Measurements from ENCODE around the gene CTBS.
"Not testable (repeated sequence)": the region's sequence is repeated elsewhere in the genome, so short reads cannot be mapped to it uniquely, and the experiment has no call there.

CTBS gene

DNA sequence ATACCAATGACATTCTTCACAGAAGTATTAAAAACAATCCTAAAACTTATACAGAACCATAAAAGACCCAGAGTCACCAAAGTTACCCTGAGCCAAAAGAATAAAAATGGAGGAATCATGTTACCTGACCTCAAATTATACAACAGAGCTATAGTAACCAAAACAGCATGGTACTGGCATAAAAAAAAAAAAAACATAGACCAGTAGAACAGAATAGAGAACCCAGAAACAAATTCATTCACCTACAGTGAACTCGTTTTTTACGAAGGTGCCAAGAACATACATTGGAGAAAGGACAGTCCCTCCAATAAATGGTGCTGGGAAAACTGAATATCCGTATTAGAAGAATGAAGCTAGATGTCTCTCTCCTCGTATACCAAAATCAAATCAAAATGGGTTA, 65.2 kb downstream of the CTBS start:
- no peak for DNase-seq (ENCODE audit: low read depth)
- no peak overlapping the region for H3K4me3 ChIP-seq (ENCODE audit: low read depth, low read length)
- TF ChIP-seq MYC (IDR thresholded peaks at IDR 0.05; ENCODE audit: low read depth, low read length) (no peak), POLR2A (IDR thresholded peaks at IDR 0.05; ENCODE audit: extremely low read depth, insufficient read length) (no peak)
- TF ChIP-seq, protein P1, sequence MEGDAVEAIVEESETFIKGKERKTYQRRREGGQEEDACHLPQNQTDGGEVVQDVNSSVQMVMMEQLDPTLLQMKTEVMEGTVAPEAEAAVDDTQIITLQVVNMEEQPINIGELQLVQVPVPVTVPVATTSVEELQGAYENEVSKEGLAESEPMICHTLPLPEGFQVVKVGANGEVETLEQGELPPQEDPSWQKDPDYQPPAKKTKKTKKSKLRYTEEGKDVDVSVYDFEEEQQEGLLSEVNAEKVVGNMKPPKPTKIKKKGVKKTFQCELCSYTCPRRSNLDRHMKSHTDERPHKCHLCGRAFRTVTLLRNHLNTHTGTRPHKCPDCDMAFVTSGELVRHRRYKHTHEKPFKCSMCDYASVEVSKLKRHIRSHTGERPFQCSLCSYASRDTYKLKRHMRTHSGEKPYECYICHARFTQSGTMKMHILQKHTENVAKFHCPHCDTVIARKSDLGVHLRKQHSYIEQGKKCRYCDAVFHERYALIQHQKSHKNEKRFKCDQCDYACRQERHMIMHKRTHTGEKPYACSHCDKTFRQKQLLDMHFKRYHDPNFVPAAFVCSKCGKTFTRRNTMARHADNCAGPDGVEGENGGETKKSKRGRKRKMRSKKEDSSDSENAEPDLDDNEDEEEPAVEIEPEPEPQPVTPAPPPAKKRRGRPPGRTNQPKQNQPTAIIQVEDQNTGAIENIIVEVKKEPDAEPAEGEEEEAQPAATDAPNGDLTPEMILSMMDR (IDR thresholded peaks at IDR 0.05; ENCODE audit: low read depth, low read length): no peak
- TF ChIP-seq, protein P2, sequence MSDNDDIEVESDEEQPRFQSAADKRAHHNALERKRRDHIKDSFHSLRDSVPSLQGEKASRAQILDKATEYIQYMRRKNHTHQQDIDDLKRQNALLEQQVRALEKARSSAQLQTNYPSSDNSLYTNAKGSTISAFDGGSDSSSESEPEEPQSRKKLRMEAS (IDR thresholded peaks at IDR 0.05; ENCODE audit: low read depth, low read length): no peak

DNA sequence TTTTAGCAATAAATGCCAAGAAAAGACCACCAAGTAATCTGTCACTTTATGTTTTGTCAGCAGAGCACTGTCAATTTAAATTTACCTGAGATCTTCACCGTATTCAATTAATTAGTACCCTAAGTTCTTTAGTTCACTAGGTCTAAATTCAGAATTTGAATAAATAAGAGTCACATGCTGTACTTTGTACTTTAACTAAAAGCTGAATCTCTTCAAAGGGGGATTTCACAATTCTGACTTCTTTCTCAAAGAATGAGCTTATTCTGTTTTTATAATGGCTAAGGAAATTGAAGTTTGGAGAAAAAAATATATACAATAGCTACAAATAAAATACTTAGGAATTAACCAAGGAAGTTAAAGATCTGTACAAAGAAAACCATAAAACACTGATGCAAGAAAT, 65.7 kb downstream of the CTBS start:
- no peak for DNase-seq (ENCODE audit: low read depth)
- no peak for TF ChIP-seq POLR2A (IDR thresholded peaks at IDR 0.05; ENCODE audit: extremely low read depth, insufficient read length)
- TF ChIP-seq, protein P1 (IDR thresholded peaks at IDR 0.05; ENCODE audit: low read depth, low read length): no peak
- TF ChIP-seq, protein P2 (IDR thresholded peaks at IDR 0.05; ENCODE audit: low read depth, low read length): no peak
- no peak for TF ChIP-seq MYC (IDR thresholded peaks at IDR 0.05; ENCODE audit: low read depth, low read length)
- no peak overlapping the region for H3K4me3 ChIP-seq (ENCODE audit: low read depth, low read length)

DNA sequence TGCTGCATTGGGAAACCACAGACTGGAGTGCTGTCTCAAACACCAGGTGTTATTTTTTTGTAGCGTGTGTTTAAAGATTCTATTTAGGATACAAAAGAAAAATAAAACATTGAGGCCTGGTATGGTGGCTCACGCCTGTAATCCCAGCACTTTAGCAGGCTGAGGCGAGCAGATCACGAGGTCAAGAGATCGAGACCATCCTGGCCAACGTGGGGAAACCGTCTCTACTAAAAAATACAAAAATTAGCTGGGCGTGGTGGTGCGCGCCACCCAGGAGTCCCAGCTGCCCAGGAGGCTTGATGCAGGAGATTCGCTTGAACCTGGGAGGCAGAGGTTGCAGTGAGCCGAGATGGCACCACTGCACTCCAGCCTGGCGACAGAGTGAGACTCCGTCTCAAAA, 66.4 kb downstream of the CTBS start:
- not testable (repeated sequence) for DNase-seq (ENCODE audit: low read depth)
- H3K4me3 ChIP-seq (ENCODE audit: low read depth, low read length): peak overlapping the region; percentile 70

DNA sequence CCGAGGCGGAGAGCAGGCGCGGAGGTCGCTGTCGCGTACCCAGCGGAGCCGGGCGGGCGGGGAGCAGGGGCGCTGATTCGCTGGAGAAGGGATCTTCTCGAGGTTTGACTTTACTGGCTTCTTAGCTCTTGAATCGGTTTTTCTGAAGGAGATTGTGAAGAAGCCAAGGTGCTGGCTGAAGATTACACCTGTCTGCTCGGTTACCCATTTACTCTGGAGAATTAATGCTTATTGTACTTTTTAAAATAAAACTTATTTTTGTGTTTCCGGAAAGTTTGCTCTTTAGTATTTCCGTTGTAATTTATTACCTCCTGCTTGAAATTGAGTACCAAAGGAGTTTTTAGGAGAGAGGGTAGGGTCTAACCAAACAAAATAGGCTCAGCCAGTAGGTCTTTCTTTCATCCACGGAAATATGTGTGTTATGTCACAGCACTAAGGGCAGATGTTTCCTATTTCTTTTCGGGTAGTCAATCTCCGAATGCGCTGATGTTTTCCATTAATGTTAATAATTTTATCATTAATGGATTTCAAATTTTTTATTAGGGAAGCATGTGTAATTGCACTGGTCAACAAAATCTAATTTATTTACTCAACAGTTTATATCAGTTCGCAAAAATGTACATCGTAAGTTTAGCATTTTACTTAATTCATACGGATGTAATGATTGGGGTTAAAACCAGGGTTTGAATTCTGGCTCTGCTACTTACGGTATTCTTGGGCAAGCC, 67.3 kb downstream of the CTBS start:
- TF ChIP-seq MYC (IDR thresholded peaks at IDR 0.05; ENCODE audit: low read depth, low read length): no peak
- TF ChIP-seq, protein P2 (IDR thresholded peaks at IDR 0.05; ENCODE audit: low read depth, low read length): no peak
- TF ChIP-seq, protein P1 (IDR thresholded peaks at IDR 0.05; ENCODE audit: low read depth, low read length): no peak
- no peak for TF ChIP-seq POLR2A (IDR thresholded peaks at IDR 0.05; ENCODE audit: extremely low read depth, insufficient read length)
- H3K4me3 ChIP-seq (ENCODE audit: low read depth, low read length): peak overlapping the region; percentile 70
- peak; percentile 39 for DNase-seq (ENCODE audit: low read depth)

DNA sequence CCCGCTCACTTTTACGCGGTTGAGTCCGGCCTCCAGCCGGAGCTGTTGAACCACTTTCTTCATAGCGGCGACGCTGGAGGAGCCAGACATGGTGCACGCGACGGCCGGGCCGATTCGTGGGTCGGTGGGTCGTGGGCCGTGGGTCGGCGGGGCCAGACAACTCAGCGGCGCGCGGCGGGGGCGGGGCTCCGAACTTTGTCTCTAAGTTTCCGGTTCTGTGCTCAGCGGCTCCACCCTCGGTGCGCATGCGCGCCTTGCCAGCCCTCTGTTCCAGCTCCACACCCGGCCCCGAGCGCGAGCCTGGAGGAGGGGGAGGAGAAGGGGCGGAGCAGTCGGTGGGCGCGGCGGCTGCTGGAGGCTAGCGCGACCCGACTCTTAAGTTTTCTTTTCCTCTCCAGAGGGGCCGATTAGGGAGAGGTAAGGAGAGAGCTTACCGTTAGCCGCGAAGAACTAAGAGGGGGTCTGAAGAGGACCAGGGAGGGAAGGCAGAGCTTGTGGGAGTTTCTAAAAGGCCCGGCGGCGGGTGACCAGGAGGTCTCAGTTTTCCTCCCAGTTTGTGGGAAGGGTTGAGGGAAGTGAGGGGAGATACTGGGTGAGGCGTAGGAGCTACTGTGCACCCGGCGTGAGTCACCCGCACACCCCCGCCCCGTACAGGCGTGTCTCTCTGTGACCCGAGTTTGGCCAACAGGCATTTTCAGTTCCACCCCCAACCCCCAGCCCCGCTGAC, 68.1 kb downstream of the CTBS start, which contains the start of the genes GNG5 and SPATA1:
GNG5 (minus strand) TSS at position 580 of the 727 bp plus-strand sequence; CDS start at position 90, 490 bp downstream.
SPATA1 (plus strand) TSS at position 385 of the 727 bp plus-strand sequence. CDS start 9,974 bp downstream, outside the sequence.
- H3K4me3 ChIP-seq (ENCODE audit: low read depth, low read length): peak within 1 kb of the TSS; percentile 96
- DNase-seq (ENCODE audit: low read depth): peak; percentile 97
- TF ChIP-seq MYC (IDR thresholded peaks at IDR 0.05; ENCODE audit: low read depth, low read length) (peak; percentile 73), POLR2A (IDR thresholded peaks at IDR 0.05; ENCODE audit: extremely low read depth, insufficient read length) (peak; percentile 52)
- TF ChIP-seq, protein P1 (IDR thresholded peaks at IDR 0.05; ENCODE audit: low read depth, low read length): no peak
- TF ChIP-seq, protein P2 (IDR thresholded peaks at IDR 0.05; ENCODE audit: low read depth, low read length): peak; percentile 52

DNA sequence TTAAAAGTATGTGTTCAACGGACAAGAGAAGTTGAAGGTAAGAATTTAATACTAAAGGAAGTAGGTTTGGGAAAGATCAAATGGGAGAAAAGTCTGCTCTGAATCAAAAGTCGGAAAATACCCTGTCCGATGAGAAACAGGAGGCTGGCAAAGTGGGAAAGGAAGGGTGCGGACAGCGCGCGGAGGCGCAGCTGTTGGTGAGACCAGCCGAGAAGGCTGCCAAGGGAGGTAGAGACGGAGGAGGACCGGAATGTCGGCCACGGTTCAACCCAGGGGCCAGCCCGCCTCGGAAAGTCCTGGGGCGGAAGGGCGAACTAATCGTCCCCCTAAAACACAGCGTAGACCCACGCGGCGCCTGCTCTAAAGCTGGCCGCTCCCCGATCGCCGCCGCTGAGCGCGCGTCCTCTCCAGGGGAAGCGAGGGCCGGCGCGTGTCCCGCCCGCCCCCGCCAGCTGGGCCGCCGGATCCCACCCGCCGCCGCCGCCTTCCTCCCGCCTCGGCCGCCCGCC, 68.7 kb downstream of the CTBS start:
- peak; percentile 77 for DNase-seq (ENCODE audit: low read depth)
- TF ChIP-seq, protein P2 (IDR thresholded peaks at IDR 0.05; ENCODE audit: low read depth, low read length): peak; percentile 4; the same call in 1 of the 2 replicates
- TF ChIP-seq MYC (IDR thresholded peaks at IDR 0.05; ENCODE audit: low read depth, low read length): no peak; the same call in none of the 2 replicates
- peak overlapping the region; percentile 96 for H3K4me3 ChIP-seq (ENCODE audit: low read depth, low read length)

Measured in NB4 (cell line).